OCI-LY7 (cell line): Measurements from ENCODE around the gene ZBTB20. TPM values are rescaled to one million over a fixed set of nuclear protein-coding genes. Genes with fewer than 3 reads are reported as not detected.
A peak's percentile ranks its signal among the peaks of the same experiment; 100 is the strongest.

Experiments used
- BruUV-seq: library from RNA; stranded (reverse); fragments of 400-500 nt; replicated peaks from 2 replicates; lab custom pipeline; 2021; lab: Mats Ljungman, UMichigan
- CTCF ChIA-PET: fragments of 300-600 bp; sonication (Branson Sonifier 250); formaldehyde crosslinking; loops from one replicate; lab custom pipeline; 2022; ENCODE audit warnings: antibody characterized with exemption; ENCODE audit not compliant: unreplicated experiment; lab: Charles Lee
- POLR2A ChIA-PET: fragments of 300-600 bp; sonication (Branson Sonifier 250); formaldehyde crosslinking; loops from one replicate; lab custom pipeline; 2022; ENCODE audit warnings: antibody characterized with exemption; lab: Charles Lee
- DNase-seq: peaks from one replicate; pipeline ENCODE4 v3.0.0-alpha.2; 2015; ENCODE audit warnings: low spot score
- H2AFZ ChIP-seq: fragments of 200-600 bp; sonication (generic), shearing (Covaris generic); 2 replicates; pipeline ENCODE4 v1.6.1; 2014; ENCODE audit warnings: mild to moderate bottlenecking, antibody characterized with exemption, low read length, moderate library complexity
- H3K27ac ChIP-seq: fragments of 200-600 bp; sonication (generic); 2 replicates; pipeline ENCODE4 v1.5.1; 2014; ENCODE audit warnings: mixed run types, low read depth, mild to moderate bottlenecking, moderate library complexity, low read length, inconsistent platforms; ENCODE audit not compliant: poor library complexity, severe bottlenecking
- H3K36me3 ChIP-seq: fragments of 200-600 bp; sonication (generic); 2 replicates; pipeline ENCODE4 v1.6.1; 2014; ENCODE audit warnings: mild to moderate bottlenecking, antibody characterized with exemption, low read length, moderate library complexity, mixed read lengths; ENCODE audit not compliant: insufficient read depth
- H3K4me1 ChIP-seq: fragments of 200-600 bp; sonication (generic); 2 replicates; pipeline ENCODE4 v1.5.1; 2014; ENCODE audit warnings: mild to moderate bottlenecking, low read length; ENCODE audit not compliant: insufficient read depth, poor library complexity, severe bottlenecking
- H3K4me2 ChIP-seq: fragments of 200-600 bp; sonication (generic); 2 replicates; pipeline ENCODE4 v1.6.1; 2014; ENCODE audit warnings: mild to moderate bottlenecking, low read length
- H3K4me3 ChIP-seq: fragments of 200-600 bp; sonication (generic); 2 replicates; pipeline ENCODE4 v1.5.1; 2014; ENCODE audit warnings: mild to moderate bottlenecking, low read depth, low read length; ENCODE audit not compliant: poor library complexity, severe bottlenecking
- H3K79me2 ChIP-seq: fragments of 200-600 bp; sonication (generic); 2 replicates; pipeline ENCODE4 v1.6.1; 2016; ENCODE audit warnings: low read depth, mild to moderate bottlenecking, low read length, moderate library complexity, mixed read lengths; ENCODE audit not compliant: insufficient read depth
- H3K9me2 ChIP-seq: fragments of 200-600 bp; sonication (generic); 2 replicates; pipeline ENCODE4 v1.6.1; 2016; ENCODE audit warnings: mild to moderate bottlenecking, low read length, mixed read lengths; ENCODE audit not compliant: insufficient read depth
- H3K9me3 ChIP-seq: fragments of 200-600 bp; sonication (generic); 2 replicates; pipeline ENCODE4 v1.6.1; 2014; ENCODE audit warnings: mild to moderate bottlenecking, mixed run types, low read length, mixed read lengths
- H4K20me1 ChIP-seq: fragments of 200-600 bp; sonication (generic); 2 replicates; pipeline ENCODE4 v1.6.1; 2014; ENCODE audit warnings: mild to moderate bottlenecking, antibody characterized with exemption, low read length, moderate library complexity, mixed read lengths; ENCODE audit not compliant: insufficient read depth
- CTCF ChIP-seq: fragments of 200-600 bp; sonication (generic); conservative IDR thresholded peaks from 2 replicates; pipeline ENCODE4 v1.5.1; 2014; ENCODE audit warnings: mild to moderate bottlenecking, antibody characterized with exemption, low read length, moderate library complexity, mixed read lengths
- EZH2phosphoT487 ChIP-seq: fragments of 200-600 bp; sonication (generic); IDR thresholded peaks from 2 replicates; pipeline ENCODE4 v1.6.1; 2018; ENCODE audit warnings: low read depth, borderline replicate concordance, mild to moderate bottlenecking, mixed run types, antibody characterized with exemption, low read length, moderate library complexity, mixed read lengths
- intact Hi-C: fragments of 100-400 bp; cut with micrococcal nuclease; formaldehyde crosslinking; loops from one replicate; pipeline ENCODE4 v1.10.0; 2022; ENCODE audit not compliant: unreplicated experiment
- total RNA-seq, 2 experiments: library from RNA; depleted of rRNA in 1 of 2; stranded (reverse); fragments of >200 nt in 1 of 2; shearing (Covaris generic) in 1 of 2; gene quantifications; 2 replicates each; pipeline ENCODE4 v1.2.3, GENCODE V29; 2014 to 2022

Gene ZBTB20
- total RNA-seq, 2 experiments from 2014 or later, result 5.5 to 11.8 TPM

- Histone ChIP-seq H3K4me3 (no peak overlapping the region), H4K20me1 (no peaks in the 10 kb centered on the region), H3K27ac (no peak overlapping the region), H3K4me2 (no peak overlapping the region), H3K4me1 (peaks cover 10% of the 10 kb centered on the region), H3K9me3 (peaks cover 4% of the 10 kb centered on the region; the same call in 1 of the 2 replicates), H3K79me2 (no peaks in the 10 kb centered on the region), H3K36me3 (no peaks in the 10 kb centered on the region), H3K9me2 (no peaks in the 10 kb centered on the region), H2AFZ (no peak overlapping the region)
- intact Hi-C loops, result loop anchor here (10.0 kb wide), 1 partner anchor 181 kb away; no protein-coding TSS in a partner anchor
- peak; percentile 9 for DNase-seq
- ChIA-PET POLR2A (interaction anchor here (1.7 kb wide), 1 partner anchor 13 kb away, joined by 4 read pairs; no protein-coding TSS in a partner anchor), CTCF (no interaction called here)
- BruUV-seq, result no TSS peak
- TF ChIP-seq EZH2phosphoT487, result no peak
- TF ChIP-seq CTCF, result peak; percentile 81
Measured at GRCh38 chr3:114336122-114336697, 810.9 kb downstream of the ZBTB20 start.

GRCh38 chr3:114333923-114334240 lies 813.2 kb downstream of the ZBTB20 start:
- Histone ChIP-seq H3K4me1 (peaks cover 10% of the 10 kb centered on the region), H3K36me3 (no peaks in the 10 kb centered on the region), H3K9me2 (no peaks in the 10 kb centered on the region), H2AFZ (no peak overlapping the region), H3K4me2 (no peak overlapping the region), H3K9me3 (peaks cover 4% of the 10 kb centered on the region; the same call in 1 of the 2 replicates), H3K4me3 (no peak overlapping the region), H3K27ac (no peak overlapping the region), H3K79me2 (no peaks in the 10 kb centered on the region), H4K20me1 (no peaks in the 10 kb centered on the region)
- DNase-seq, result no peak
- BruUV-seq, result no TSS peak
- CTCF ChIA-PET, result no interaction called here
- POLR2A ChIA-PET, result interaction anchor here (0.5 to 1.3 kb wide), 3 partner anchors 16 to 131 kb away, joined by 3 to 10 read pairs (median 3); no protein-coding TSS in a partner anchor
- TF ChIP-seq EZH2phosphoT487, result no peak
- TF ChIP-seq CTCF, result no peak
- intact Hi-C loops, result loop anchor here (2.0 to 10.0 kb wide), 4 partner anchors 43 to 179 kb away; no protein-coding TSS in a partner anchor
